ENCODE measurements around the gene HECW1. TPM values are rescaled to one million over a fixed set of nuclear protein-coding genes. Genes with fewer than 3 reads are reported as not detected.

Gene HECW1
- total and polyA plus RNA-seq, 8 donors: 0.04 to 0.69 (median 0.12) TPM; not detected in 5

DNA sequence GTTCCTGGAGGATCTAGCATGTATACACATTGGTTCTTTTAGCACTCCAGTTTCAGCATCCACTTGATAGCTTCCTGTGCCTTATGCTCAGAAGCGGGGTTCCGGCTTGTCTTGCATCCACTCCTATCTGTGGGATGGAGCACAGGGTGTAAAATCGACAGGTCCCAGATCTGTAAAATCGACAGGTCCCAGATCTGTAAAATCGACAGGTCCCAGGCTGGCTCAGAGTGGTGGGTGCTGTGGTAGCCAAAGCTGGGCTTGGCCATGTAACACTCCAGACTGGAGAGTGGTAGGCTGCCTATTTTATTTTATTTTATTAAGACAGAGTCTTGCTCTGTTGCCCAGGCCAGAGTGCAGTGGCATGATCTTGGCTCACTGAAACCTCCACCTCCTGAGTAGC lies 30.3 kb downstream of the HECW1 start:
- FAIRE-seq: no peak
- H3K4me1 ChIP-seq: no peaks in the 10 kb centered on the region
- no peak for DNase-seq
- H3K9me3 ChIP-seq: no peaks in the 10 kb centered on the region
- H3K27me3 ChIP-seq: no peaks in the 10 kb centered on the region
- TF ChIP-seq, protein P1, sequence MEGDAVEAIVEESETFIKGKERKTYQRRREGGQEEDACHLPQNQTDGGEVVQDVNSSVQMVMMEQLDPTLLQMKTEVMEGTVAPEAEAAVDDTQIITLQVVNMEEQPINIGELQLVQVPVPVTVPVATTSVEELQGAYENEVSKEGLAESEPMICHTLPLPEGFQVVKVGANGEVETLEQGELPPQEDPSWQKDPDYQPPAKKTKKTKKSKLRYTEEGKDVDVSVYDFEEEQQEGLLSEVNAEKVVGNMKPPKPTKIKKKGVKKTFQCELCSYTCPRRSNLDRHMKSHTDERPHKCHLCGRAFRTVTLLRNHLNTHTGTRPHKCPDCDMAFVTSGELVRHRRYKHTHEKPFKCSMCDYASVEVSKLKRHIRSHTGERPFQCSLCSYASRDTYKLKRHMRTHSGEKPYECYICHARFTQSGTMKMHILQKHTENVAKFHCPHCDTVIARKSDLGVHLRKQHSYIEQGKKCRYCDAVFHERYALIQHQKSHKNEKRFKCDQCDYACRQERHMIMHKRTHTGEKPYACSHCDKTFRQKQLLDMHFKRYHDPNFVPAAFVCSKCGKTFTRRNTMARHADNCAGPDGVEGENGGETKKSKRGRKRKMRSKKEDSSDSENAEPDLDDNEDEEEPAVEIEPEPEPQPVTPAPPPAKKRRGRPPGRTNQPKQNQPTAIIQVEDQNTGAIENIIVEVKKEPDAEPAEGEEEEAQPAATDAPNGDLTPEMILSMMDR (IDR thresholded peaks at IDR 0.05): no peak
- 76 to 80% methylated on average over 5 of the region's 5 CpGs for WGBS, 2 donors
- no peak overlapping the region for H3K4me3 ChIP-seq
- H3K36me3 ChIP-seq: no peaks in the 10 kb centered on the region
- H3K27ac ChIP-seq: no peak overlapping the region
- intact Hi-C loops (cut with DNase I): no loop called here
- ATAC-seq: no peak

DNA sequence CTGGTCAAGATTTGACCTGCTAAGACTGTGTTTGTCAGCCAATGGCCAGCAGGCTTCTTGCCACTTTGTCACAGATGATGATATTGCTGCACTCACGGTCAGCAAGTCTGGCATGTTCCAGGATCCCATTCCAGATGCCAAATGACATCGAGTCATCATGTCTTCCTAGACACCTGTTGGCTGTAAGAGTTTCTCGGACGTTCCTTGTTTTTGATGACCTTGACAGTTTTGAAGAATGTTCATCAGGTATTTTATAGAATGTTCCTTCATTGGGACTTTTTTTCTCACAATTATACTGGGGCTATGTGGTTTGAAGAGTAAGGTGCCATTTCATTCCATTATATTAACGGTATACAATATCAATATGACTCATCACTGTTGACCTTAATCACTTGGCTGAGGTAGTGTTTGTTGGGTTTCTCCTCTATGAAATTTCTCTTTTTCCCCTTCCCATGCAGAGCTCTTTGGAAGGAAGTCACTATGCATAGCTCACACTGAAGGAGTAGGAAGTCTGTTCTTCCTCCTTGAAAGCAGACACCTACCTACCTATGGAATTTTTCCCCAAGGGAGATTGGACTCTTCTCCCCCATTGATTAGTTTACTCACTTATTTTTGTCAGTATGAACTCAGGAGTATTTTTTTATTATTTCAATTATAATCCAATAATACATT lies 31.6 kb downstream of the HECW1 start:
- Histone ChIP-seq H3K36me3 (no peaks in the 10 kb centered on the region), H3K4me1 (no peaks in the 10 kb centered on the region), H3K27ac (no peak overlapping the region), H3K4me3 (no peak overlapping the region), H3K27me3 (no peaks in the 10 kb centered on the region), H3K9me3 (no peaks in the 10 kb centered on the region)
- intact Hi-C loops (cut with DNase I): no loop called here
- DNase-seq (no peak), FAIRE-seq (no peak), ATAC-seq (no peak)
- TF ChIP-seq, protein P1 (IDR thresholded peaks at IDR 0.05): no peak
- 62 to 63% methylated on average over 5 of the region's 5 CpGs for WGBS, 2 donors

DNA sequence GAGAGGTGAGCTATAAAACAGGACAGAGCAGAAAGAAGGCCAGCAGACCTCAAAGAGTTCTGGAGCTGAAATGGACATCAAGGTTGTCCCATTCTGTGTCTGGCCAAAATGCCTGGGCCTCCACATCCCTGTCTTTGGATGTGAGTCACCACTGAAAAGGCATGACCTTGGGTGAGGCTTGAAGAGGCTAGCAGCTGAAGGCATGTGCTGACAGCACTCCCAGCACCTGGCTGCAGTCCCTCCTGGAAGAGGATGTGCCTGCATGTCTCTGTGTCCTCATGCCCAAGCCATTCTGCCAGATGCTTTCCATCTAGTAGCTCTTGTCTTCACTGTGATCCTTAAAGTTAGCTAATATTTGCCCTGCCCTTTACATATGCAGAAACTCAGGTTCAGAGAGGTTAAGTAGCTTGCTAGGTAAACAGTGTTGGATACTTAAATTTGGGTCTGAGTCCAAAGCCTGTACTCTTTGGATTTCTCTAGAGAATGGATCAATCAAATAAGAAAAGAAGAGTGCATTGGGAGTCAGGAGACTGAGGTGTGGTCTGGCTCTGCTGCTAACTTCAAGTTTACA lies 35.8 kb downstream of the HECW1 start:
- FAIRE-seq: no peak

DNA sequence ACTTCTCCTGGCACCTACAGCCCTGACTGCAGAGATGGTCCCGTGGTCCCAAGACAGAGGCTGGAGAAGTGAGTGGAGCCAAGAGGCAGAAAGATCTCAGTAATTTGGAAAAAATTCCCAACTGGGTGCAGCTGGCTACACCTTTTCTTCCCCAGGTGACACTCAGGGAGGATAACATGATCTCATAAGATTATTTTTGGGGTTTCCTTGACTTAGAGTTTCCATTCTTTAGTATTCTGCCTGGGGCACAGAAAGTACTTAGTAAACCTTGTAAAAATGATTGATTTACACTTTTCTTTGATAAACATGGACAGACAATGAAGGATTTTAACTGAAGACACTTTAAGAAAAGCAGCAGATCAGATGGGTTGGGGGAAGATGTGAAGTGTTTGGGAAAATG lies 38.6 kb downstream of the HECW1 start:
- TF ChIP-seq, protein P1 (IDR thresholded peaks at IDR 0.05): no peak
- Histone ChIP-seq H3K4me1 (no peaks in the 10 kb centered on the region), H3K36me3 (no peaks in the 10 kb centered on the region), H3K27ac (no peak overlapping the region), H3K27me3 (no peaks in the 10 kb centered on the region), H3K4me3 (no peak overlapping the region), H3K9me3 (no peaks in the 10 kb centered on the region)
- FAIRE-seq (no peak), DNase-seq (no peak), ATAC-seq (no peak)
- 71 to 81% methylated on average over 1 of the region's 1 CpG for WGBS, 2 donors
- intact Hi-C loops (cut with DNase I): no loop called here

More for the DNA sequence above, 35.8 kb downstream of the HECW1 start:
- no peaks in the 10 kb centered on the region for H3K9me3 ChIP-seq
- TF ChIP-seq, protein P1 (IDR thresholded peaks at IDR 0.05): no peak
- H3K36me3 ChIP-seq: no peaks in the 10 kb centered on the region
- no peak overlapping the region for H3K4me3 ChIP-seq
- H3K27me3 ChIP-seq: no peaks in the 10 kb centered on the region
- no peak overlapping the region for H3K27ac ChIP-seq
- no peak for ATAC-seq
- intact Hi-C loops (cut with DNase I): no loop called here
- H3K4me1 ChIP-seq: no peaks in the 10 kb centered on the region
- no peak for DNase-seq

DNA sequence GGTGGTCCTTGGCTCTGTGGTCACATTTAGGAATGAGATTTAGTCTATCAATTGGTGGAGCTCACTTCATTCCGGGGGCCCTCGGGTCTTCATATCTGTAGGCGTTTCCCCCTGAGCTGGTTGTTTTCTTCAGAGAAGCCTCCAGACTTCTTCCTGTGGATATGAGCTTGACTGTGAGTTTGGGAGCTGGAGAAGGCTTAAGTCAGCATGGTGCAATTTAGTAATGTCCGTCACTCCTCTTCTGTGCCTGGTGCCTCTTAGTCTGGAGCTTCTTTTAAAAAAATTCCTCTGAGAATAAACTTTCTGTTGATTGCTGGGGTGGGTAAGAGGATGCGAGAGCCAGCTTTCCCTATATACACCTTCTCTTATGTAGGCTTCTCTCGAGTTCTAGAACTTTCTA lies 40.2 kb downstream of the HECW1 start:
- Histone ChIP-seq H3K36me3 (no peaks in the 10 kb centered on the region), H3K27me3 (no peaks in the 10 kb centered on the region), H3K27ac (no peak overlapping the region), H3K9me3 (no peaks in the 10 kb centered on the region), H3K4me1 (no peaks in the 10 kb centered on the region), H3K4me3 (no peak overlapping the region)
- ATAC-seq (no peak), FAIRE-seq (no peak), DNase-seq (no peak)
- TF ChIP-seq, protein P1 (IDR thresholded peaks at IDR 0.05): no peak
- intact Hi-C loops (cut with DNase I): no loop called here
- 48 to 64% methylated on average over 6 of the region's 6 CpGs for WGBS, 2 donors

Data from pancreas (tissue), 10 donors.